ENCODE measurements around the gene ZBED2. TPM values are rescaled to one million over a fixed set of nuclear protein-coding genes. Genes with fewer than 3 reads are reported as not detected.

Gene ZBED2
- total and polyA plus RNA-seq, 2 of the 8 experiments (the other 6 are each of a cell fraction or from before 2014, with no cell fraction given), result not detected

DNA sequence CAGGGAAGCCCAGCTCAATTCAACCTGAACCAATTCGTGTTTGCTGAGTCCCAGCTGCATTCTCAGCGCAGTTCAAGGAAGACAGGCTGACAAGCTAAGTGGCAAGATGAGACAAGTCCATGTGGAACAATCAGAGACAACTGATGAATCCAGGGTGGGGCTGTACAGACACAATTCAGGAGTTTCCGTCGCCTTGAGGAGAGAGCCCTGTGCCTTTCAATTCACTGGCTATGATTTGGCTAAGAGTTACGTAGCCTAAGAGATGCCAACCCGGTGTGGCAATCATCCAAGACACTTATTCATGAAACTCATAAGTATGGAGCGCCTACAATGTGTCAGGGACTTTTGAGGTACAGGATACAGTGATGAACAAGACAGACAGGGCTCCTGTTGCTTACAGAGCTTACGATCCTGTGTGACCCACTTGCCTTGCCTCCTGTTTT, 15.5 kb upstream of the ZBED2 start:
- Histone ChIP-seq H3K79me2 (ENCODE audit: control insufficient read depth in 1 of 2, insufficient read depth in 2 of 2, low read length in 2 of 2) (no peaks in the 10 kb centered on the region), H2BK15ac (ENCODE audit: low read length) (no peak overlapping the region), H3K23ac (ENCODE audit: insufficient read length) (no peak overlapping the region), H3K18ac (ENCODE audit: extremely low read depth, low read length) (no peak overlapping the region), H2BK12ac (ENCODE audit: low read depth, low read length) (no peak overlapping the region), H3K4me3 (ENCODE audit: extremely low read depth in 1 of 4, insufficient read depth in 2 of 4, low read depth in 3 of 4, low read length in 4 of 4) (no peak overlapping the region), H3K36me3 (ENCODE audit: control insufficient read depth in 2 of 4, insufficient read depth in 4 of 4, low read length in 3 of 4) (no peaks in the 10 kb centered on the region), H3K9me3 (ENCODE audit: insufficient read depth in 2 of 2, low read depth in 1 of 2, low read length in 1 of 2) (no peaks in the 10 kb centered on the region), H3K4ac (replicated peaks; ENCODE audit: insufficient read length, low read depth, low read length) (no peak overlapping the region), H3K27me3 (replicated peaks in 1 of 4; ENCODE audit: control insufficient read depth in 3 of 4, extremely low read depth in 1 of 4, insufficient read depth in 3 of 4, low read length in 3 of 4) (no peaks in the 10 kb centered on the region), H3K14ac (ENCODE audit: insufficient read length) (no peak overlapping the region), H3K27ac (ENCODE audit: low read depth, low read length) (no peak overlapping the region), H3K4me1 (replicated peaks in 1 of 4; ENCODE audit: control insufficient read depth in 3 of 4, insufficient read depth in 4 of 4, low read length in 3 of 4) (no peaks in the 10 kb centered on the region), H4K91ac (replicated peaks; ENCODE audit: insufficient read length, low read length) (no peak overlapping the region), H2AK5ac (ENCODE audit: low read depth, low read length) (no peak overlapping the region), H4K8ac (ENCODE audit: extremely low read depth, insufficient read depth, low read length) (no peak overlapping the region), H3K23me2 (ENCODE audit: low read depth, low read length) (no peaks in the 10 kb centered on the region), H2BK20ac (ENCODE audit: low read length) (no peak overlapping the region), H4K5ac (ENCODE audit: insufficient read length, low read depth, low read length) (no peak overlapping the region), H2BK120ac (replicated peaks; ENCODE audit: low read depth, low read length) (no peak overlapping the region), H2AFZ (ENCODE audit: low read length) (no peak overlapping the region), H2BK5ac (ENCODE audit: low read depth, low read length) (no peak overlapping the region), H3K4me2 (ENCODE audit: insufficient read depth in 1 of 2, low read depth in 2 of 2, low read length in 2 of 2) (no peak overlapping the region), H4K20me1 (replicated peaks in 1 of 2; ENCODE audit: control insufficient read depth in 1 of 2, insufficient read depth in 2 of 2, low read length in 2 of 2) (no peaks in the 10 kb centered on the region), H3K56ac (replicated peaks; ENCODE audit: insufficient read length, low read depth, low read length) (no peak overlapping the region), H3K9ac (replicated peaks in 1 of 4; ENCODE audit: extremely low read depth in 1 of 4, low read depth in 3 of 4, low read length in 3 of 4) (no peak overlapping the region), H3K79me1 (ENCODE audit: low read depth, low read length) (no peaks in the 10 kb centered on the region)
- ChIA-PET POLR2A (ENCODE audit: partially characterized antibody) (no interaction called here), CTCF (ENCODE audit: partially characterized antibody) (interaction anchor here (1.1 kb wide), 1 partner anchor 15 kb away, joined by 3 read pairs; the partner anchor contains the start of gene ZBED2)
- no peak for DNase-seq (ENCODE audit: low read depth in 1 of 2, low spot score in 2 of 2)
- WGBS, 2 experiments (ENCODE audit: extremely low coverage in 1 of 2, insufficient coverage in 1 of 2, insufficient read length in 1 of 2, insufficient replicate concordance in 2 of 2, low coverage in 1 of 2, low lambda C conversion rate in 2 of 2, missing lambda C conversion rate in 1 of 2), result 89% methylated on average over 8 of the region's 8 CpGs; no CpG with 5 or more reads in 1 of the 2 experiments
- no peak for FAIRE-seq
- no peak for TF ChIP-seq RAD21 (IDR thresholded peaks at IDR 0.05 in 1 of 2, conservative IDR thresholded peaks at IDR 0.05 in 1 of 2; ENCODE audit: low read depth in 2 of 2, low read length in 2 of 2)
- no peak for TF ChIP-seq KDM1A (IDR thresholded peaks at IDR 0.05; ENCODE audit: borderline replicate concordance, low read length)
- TF ChIP-seq HDAC6 (IDR thresholded peaks at IDR 0.05; ENCODE audit: low read depth, low read length), result no peak
- no peak for TF ChIP-seq POLR2AphosphoS5 (IDR thresholded peaks at IDR 0.05; ENCODE audit: low read depth, low read length)
- no peak for TF ChIP-seq ATF3 (IDR thresholded peaks at IDR 0.05; ENCODE audit: insufficient read depth, low read depth, low read length)
- TF ChIP-seq MAFK (IDR thresholded peaks at IDR 0.05; ENCODE audit: low read depth, low read length), result no peak

Data from H1 (cell line).